Astrocyte (in vitro differentiated cells and primary cell): ENCODE data around the gene CCDC89.

ENCODE experiments used
- EZH2 ChIP-seq: IDR thresholded peaks from 2 replicates; pipeline ENCODE4 v1.6.1; 2012; ENCODE audit warnings: mild to moderate bottlenecking, low read length, inconsistent platforms; ENCODE audit not compliant: insufficient read depth
- TF ChIP-seq, protein P1 (sequence below): IDR thresholded peaks from 2 replicates; pipeline ENCODE4 v1.5.1; 2011; ENCODE audit warnings: low read depth, mild to moderate bottlenecking, inconsistent platforms, low read length, moderate library complexity; ENCODE audit not compliant: insufficient read depth

GRCh38 chr11:85709941-85710702, 24.1 kb upstream of the CCDC89 start:
- no peak for TF ChIP-seq EZH2
- TF ChIP-seq, protein P1, sequence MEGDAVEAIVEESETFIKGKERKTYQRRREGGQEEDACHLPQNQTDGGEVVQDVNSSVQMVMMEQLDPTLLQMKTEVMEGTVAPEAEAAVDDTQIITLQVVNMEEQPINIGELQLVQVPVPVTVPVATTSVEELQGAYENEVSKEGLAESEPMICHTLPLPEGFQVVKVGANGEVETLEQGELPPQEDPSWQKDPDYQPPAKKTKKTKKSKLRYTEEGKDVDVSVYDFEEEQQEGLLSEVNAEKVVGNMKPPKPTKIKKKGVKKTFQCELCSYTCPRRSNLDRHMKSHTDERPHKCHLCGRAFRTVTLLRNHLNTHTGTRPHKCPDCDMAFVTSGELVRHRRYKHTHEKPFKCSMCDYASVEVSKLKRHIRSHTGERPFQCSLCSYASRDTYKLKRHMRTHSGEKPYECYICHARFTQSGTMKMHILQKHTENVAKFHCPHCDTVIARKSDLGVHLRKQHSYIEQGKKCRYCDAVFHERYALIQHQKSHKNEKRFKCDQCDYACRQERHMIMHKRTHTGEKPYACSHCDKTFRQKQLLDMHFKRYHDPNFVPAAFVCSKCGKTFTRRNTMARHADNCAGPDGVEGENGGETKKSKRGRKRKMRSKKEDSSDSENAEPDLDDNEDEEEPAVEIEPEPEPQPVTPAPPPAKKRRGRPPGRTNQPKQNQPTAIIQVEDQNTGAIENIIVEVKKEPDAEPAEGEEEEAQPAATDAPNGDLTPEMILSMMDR = no peak
